A673 (cell line): ENCODE results near the gene SPAG16.

Source experiments
- EZH2 ChIP-seq: fragments of 200-600 bp; sonication (generic); IDR thresholded peaks from 2 replicates; pipeline ENCODE4 v1.6.1; 2017; ENCODE audit warnings: borderline replicate concordance, low read depth, mild to moderate bottlenecking, mixed read lengths, antibody characterized with exemption, low read length; ENCODE audit not compliant: poor library complexity, severe bottlenecking
- TF ChIP-seq, protein P1 (sequence below): fragments of 300-800, 200-600 bp; sonication (generic); conservative IDR thresholded peaks from 2 replicates; pipeline ENCODE4 v1.5.1; 2017; ENCODE audit warnings: low read depth, mild to moderate bottlenecking, antibody characterized with exemption, low read length, moderate library complexity, mixed read lengths

DNA sequence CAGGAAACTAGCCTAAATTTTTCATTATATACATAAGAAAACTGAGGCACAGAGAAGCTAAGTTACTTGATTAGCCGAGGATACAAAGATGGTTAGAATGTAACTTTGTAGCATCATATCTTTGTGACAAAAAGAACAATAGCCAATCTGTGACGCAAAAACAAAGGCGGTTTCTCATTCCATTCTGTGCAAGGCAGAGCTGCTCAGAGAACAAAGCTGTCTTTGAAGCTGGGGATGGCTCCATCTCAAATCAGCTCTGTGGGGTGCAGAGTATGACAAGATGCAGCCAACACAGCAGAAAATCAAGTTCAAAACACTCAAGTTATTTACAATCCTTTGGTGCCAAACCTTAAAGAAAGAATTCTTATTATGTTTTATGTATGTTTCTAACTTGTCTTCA is 1044.7 kb downstream of the SPAG16 start:
- TF ChIP-seq, protein P1, sequence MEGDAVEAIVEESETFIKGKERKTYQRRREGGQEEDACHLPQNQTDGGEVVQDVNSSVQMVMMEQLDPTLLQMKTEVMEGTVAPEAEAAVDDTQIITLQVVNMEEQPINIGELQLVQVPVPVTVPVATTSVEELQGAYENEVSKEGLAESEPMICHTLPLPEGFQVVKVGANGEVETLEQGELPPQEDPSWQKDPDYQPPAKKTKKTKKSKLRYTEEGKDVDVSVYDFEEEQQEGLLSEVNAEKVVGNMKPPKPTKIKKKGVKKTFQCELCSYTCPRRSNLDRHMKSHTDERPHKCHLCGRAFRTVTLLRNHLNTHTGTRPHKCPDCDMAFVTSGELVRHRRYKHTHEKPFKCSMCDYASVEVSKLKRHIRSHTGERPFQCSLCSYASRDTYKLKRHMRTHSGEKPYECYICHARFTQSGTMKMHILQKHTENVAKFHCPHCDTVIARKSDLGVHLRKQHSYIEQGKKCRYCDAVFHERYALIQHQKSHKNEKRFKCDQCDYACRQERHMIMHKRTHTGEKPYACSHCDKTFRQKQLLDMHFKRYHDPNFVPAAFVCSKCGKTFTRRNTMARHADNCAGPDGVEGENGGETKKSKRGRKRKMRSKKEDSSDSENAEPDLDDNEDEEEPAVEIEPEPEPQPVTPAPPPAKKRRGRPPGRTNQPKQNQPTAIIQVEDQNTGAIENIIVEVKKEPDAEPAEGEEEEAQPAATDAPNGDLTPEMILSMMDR: no peak
- TF ChIP-seq EZH2: no peak
